Natural killer cell (primary cell): ENCODE data around the gene AMN. TPM values are rescaled to one million over a fixed set of nuclear protein-coding genes. Genes with fewer than 3 reads are reported as not detected.
"Not testable (repeated sequence)": the region's sequence is repeated elsewhere in the genome, so short reads cannot be mapped to it uniquely, and the experiment has no call there.

Experiments used
- ATAC-seq, 3 donors: fragments of 150-1000 bp in 2 of 3; fragments of 200-7000 bp in 1 of 3; cut with Tn5 transposase; 1 replicate in 1 of 3; 2 replicates in 2 of 3; pipeline ENCODE4 v1.10.0; 2021; ENCODE audit warnings: mild to moderate bottlenecking in 2 of 3, moderate library complexity in 2 of 3
- DNase-seq, 2 donors: peaks; one replicate each; pipeline versions ENCODE4 v3.0.0 to v3.0.0-alpha.2; 2013 to 2021; ENCODE audit warnings: mixed read lengths in 1 of 2
- H3K27ac ChIP-seq: one replicate; pipeline ENCODE4 v1.5.1; 2013; ENCODE audit warnings: mild to moderate bottlenecking, low read length
- H3K27me3 ChIP-seq: one replicate; pipeline ENCODE4 v1.6.1; 2013; ENCODE audit warnings: low read length; ENCODE audit not compliant: control insufficient read depth, insufficient read depth
- H3K36me3 ChIP-seq: one replicate; pipeline ENCODE4 v1.6.1; 2013; ENCODE audit warnings: low read length; ENCODE audit not compliant: control insufficient read depth, insufficient read depth
- H3K4me1 ChIP-seq: one replicate; pipeline ENCODE4 v1.6.1; 2013; ENCODE audit warnings: low read length; ENCODE audit not compliant: control insufficient read depth, insufficient read depth
- H3K4me3 ChIP-seq: one replicate; pipeline ENCODE4 v1.5.1; 2013; ENCODE audit warnings: low read length
- H3K9me3 ChIP-seq: one replicate; pipeline ENCODE4 v1.6.1; 2013; ENCODE audit warnings: low read length; ENCODE audit not compliant: control insufficient read depth, insufficient read depth
- H3K27ac Mint-ChIP-seq, 2 donors: one replicate each; pipeline ENCODE4 v1.8.0; 2022; ENCODE audit warnings: mild to moderate bottlenecking in 2 of 2, mixed read lengths in 2 of 2, moderate library complexity in 1 of 2
- H3K27me3 Mint-ChIP-seq, 2 donors: one replicate each; pipeline ENCODE4 v1.8.0; 2022; ENCODE audit warnings: low read depth in 2 of 2, mixed read lengths in 2 of 2
- H3K36me3 Mint-ChIP-seq: one replicate; pipeline ENCODE4 v1.8.0; 2022; ENCODE audit warnings: mixed read lengths
- H3K4me1 Mint-ChIP-seq, 2 donors: one replicate each; pipeline ENCODE4 v1.8.0; 2022; ENCODE audit warnings: mixed read lengths in 2 of 2
- H3K4me3 Mint-ChIP-seq: one replicate; pipeline ENCODE4 v1.8.0; 2022; ENCODE audit warnings: mild to moderate bottlenecking, moderate library complexity, mixed read lengths
- H3K9me3 Mint-ChIP-seq, 2 donors: one replicate each; pipeline ENCODE4 v1.8.0; 2022; ENCODE audit warnings: mixed read lengths in 2 of 2
- CTCF ChIP-seq: fragments of 200-600 bp; IDR thresholded peaks from one replicate; pipeline ENCODE4 v1.8.0; 2022; ENCODE audit warnings: antibody characterized with exemption
- WGBS: methylation state at CpG from one replicate; pipeline ENCODE4 v1.1.7; 2013; ENCODE audit warnings: missing lambda C conversion rate; ENCODE audit not compliant: insufficient coverage; 5-methylcytosine and 5-hydroxymethylcytosine counted together
- intact Hi-C: fragments of 100-400 bp; cut with micrococcal nuclease; formaldehyde crosslinking; loops from one replicate; pipeline ENCODE4 v1.14.2; 2022
- total RNA-seq, 4 donors: library from RNA; stranded (reverse); fragments of 120-200 nt in 1 of 4; gene quantifications; one replicate each; pipeline versions ENCODE4 v1.2.3 to v1.2.4, GENCODE V29; 2013 to 2022

AMN gene
- total RNA-seq, result 1 to 10 TPM in 2 of 3 donors, under 1 TPM in 1; 0.24 to 2.4 (median 2.0) TPM
- total RNA-seq (2013), result 1.2 TPM

- no peak within 1 kb of the TSS for H3K4me3 Mint-ChIP-seq
- ATAC-seq (no peak), DNase-seq (no peak)
- no peaks in the 10 kb centered on the region for H3K9me3 Mint-ChIP-seq
- H3K36me3 Mint-ChIP-seq, result no peaks in the 10 kb centered on the region
- Histone ChIP-seq H3K27me3 (peaks cover 15% of the 10 kb centered on the region), H3K4me1 (peaks cover 20% of the 10 kb centered on the region), H3K36me3 (no peaks in the 10 kb centered on the region), H3K27ac (no peak within 1 kb of the TSS), H3K9me3 (no peaks in the 10 kb centered on the region), H3K4me3 (no peak within 1 kb of the TSS)
- 9% methylated on average over 56 of the region's 56 CpGs for WGBS
- no peaks in the 10 kb centered on the region for H3K4me1 Mint-ChIP-seq
- TF ChIP-seq CTCF, result no peak
- H3K27ac Mint-ChIP-seq, result no peak within 1 kb of the TSS
- intact Hi-C loops, result no loop called here
- peaks cover 13 to 17% of the 10 kb centered on the region in 2 donors for H3K27me3 Mint-ChIP-seq
Measured at GRCh38 chr14:102922490-102923200, at the start of gene AMN. TSS of gene AMN (plus strand) at chr14:102922663. CDS start at chr14:102922689, 26 bp downstream.

GRCh38 chr14:102873131-102873530 lies 49.3 kb upstream of the AMN start:
- ATAC-seq, result no peak
- H3K9me3 Mint-ChIP-seq, result no peaks in the 10 kb centered on the region
- H3K27me3 ChIP-seq, result no peaks in the 10 kb centered on the region
- H3K27ac Mint-ChIP-seq, result no peak overlapping the region
- H3K27me3 Mint-ChIP-seq, result no peaks in the 10 kb centered on the region
- H3K4me3 ChIP-seq, result no peak overlapping the region
- H3K4me1 Mint-ChIP-seq, result no peaks in the 10 kb centered on the region
- 93% methylated on average over 5 of the region's 7 CpGs for WGBS
- intact Hi-C loops, result no loop called here
- no peaks in the 10 kb centered on the region for H3K4me1 ChIP-seq
- no peak for TF ChIP-seq CTCF
- H3K9me3 ChIP-seq, result no peaks in the 10 kb centered on the region
- DNase-seq, result no peak
- no peaks in the 10 kb centered on the region for H3K36me3 Mint-ChIP-seq
- H3K4me3 Mint-ChIP-seq, result no peak overlapping the region
- peaks cover 59% of the 10 kb centered on the region for H3K36me3 ChIP-seq
- no peak overlapping the region for H3K27ac ChIP-seq

GRCh38 chr14:102873546-102874061 lies 48.9 kb upstream of the AMN start:
- Histone ChIP-seq H3K9me3 (no peaks in the 10 kb centered on the region), H3K4me3 (no peak overlapping the region), H3K27ac (no peak overlapping the region), H3K4me1 (no peaks in the 10 kb centered on the region), H3K36me3 (peaks cover 62% of the 10 kb centered on the region), H3K27me3 (no peaks in the 10 kb centered on the region)
- ATAC-seq (no peak), DNase-seq (no peak)
- Mint-ChIP-seq H3K27me3 (no peaks in the 10 kb centered on the region), H3K9me3 (no peaks in the 10 kb centered on the region), H3K36me3 (no peaks in the 10 kb centered on the region), H3K4me1 (no peaks in the 10 kb centered on the region), H3K4me3 (no peak overlapping the region), H3K27ac (no peak overlapping the region)
- 96% methylated on average over 7 of the region's 7 CpGs for WGBS
- no peak for TF ChIP-seq CTCF
- intact Hi-C loops, result no loop called here

DNA sequence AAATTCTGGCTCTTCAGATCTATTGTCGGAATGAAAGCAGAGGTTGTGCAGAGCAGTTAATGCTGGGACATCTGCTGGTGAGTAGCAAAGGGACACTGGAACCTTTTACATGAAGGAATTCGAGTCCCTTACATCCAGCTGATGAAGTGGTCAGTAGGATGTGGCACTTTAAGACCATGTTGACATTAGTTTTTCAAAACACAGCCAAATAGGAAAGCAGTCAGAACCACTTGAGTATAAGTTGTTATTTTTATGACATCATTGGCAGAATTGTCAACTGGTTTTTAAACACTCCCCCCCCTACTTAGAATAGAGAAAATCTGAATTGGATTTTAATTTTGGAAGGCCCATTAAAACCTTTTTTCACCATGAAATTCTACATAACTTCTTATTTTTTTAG lies 46.8 kb upstream of the AMN start:
- Histone ChIP-seq H3K4me3 (no peak overlapping the region), H3K9me3 (no peaks in the 10 kb centered on the region), H3K4me1 (no peaks in the 10 kb centered on the region), H3K27me3 (no peaks in the 10 kb centered on the region), H3K36me3 (peaks cover 59% of the 10 kb centered on the region), H3K27ac (no peak overlapping the region)
- Mint-ChIP-seq H3K4me1 (no peaks in the 10 kb centered on the region), H3K27me3 (no peaks in the 10 kb centered on the region), H3K36me3 (no peaks in the 10 kb centered on the region), H3K27ac (no peak overlapping the region), H3K9me3 (no peaks in the 10 kb centered on the region), H3K4me3 (no peak overlapping the region)
- intact Hi-C loops, result no loop called here
- no peak for DNase-seq
- ATAC-seq, result no peak
- no peak for TF ChIP-seq CTCF
- 100% methylated on average over 2 of the region's 2 CpGs for WGBS

- H3K27ac ChIP-seq, H3K4me1 Mint-ChIP-seq, H3K4me1 ChIP-seq, H3K27me3 Mint-ChIP-seq, H3K36me3 Mint-ChIP-seq, H3K4me3 ChIP-seq, H3K9me3 ChIP-seq, H3K27ac Mint-ChIP-seq, H3K9me3 Mint-ChIP-seq, H3K4me3 Mint-ChIP-seq, ATAC-seq, intact Hi-C loops, H3K27me3 ChIP-seq, DNase-seq: not testable (repeated sequence)
- WGBS, result 97% methylated on average over 10 of the region's 10 CpGs
- peaks cover 49% of the 10 kb centered on the region for H3K36me3 ChIP-seq
Measured at GRCh38 chr14:102877511-102877910, 45.0 kb upstream of the AMN start.
